ENCODE data around the gene NR3C2. TPM values are rescaled to one million over a fixed set of nuclear protein-coding genes. Genes with fewer than 3 reads are reported as not detected.
A peak's percentile ranks its signal among the peaks of the same experiment; 100 is the strongest.

NR3C2 gene
- total RNA-seq, 4 donors from 2014 or later = 33.0 to 128 (median 118) TPM

GRCh38 chr4:148057984-148058859, 384.0 kb downstream of the NR3C2 start:
- Histone ChIP-seq H3K4me1 (peaks cover 0 to 22% (median 1%) of the 10 kb centered on the region in 4 donors), H3K4me3 (no peak overlapping the region), H3K27me3 (no peaks in the 10 kb centered on the region), H3K9me3 (no peaks in the 10 kb centered on the region), H3K36me3 (no peaks in the 10 kb centered on the region), H3K27ac (no peak overlapping the region)
- no peak for TF ChIP-seq POLR2A (IDR thresholded peaks at IDR 0.05)
- TF ChIP-seq CTCF (IDR thresholded peaks at IDR 0.05) = no peak
- no peak for DNase-seq

GRCh38 chr4:148057516-148057915, 384.7 kb downstream of the NR3C2 start:
- H3K4me3 ChIP-seq = no peak overlapping the region
- no peaks in the 10 kb centered on the region for H3K27me3 ChIP-seq
- TF ChIP-seq POLR2A (IDR thresholded peaks at IDR 0.05) (no peak), CTCF (IDR thresholded peaks at IDR 0.05) (no peak)
- peaks cover 0 to 22% (median 1%) of the 10 kb centered on the region in 4 donors for H3K4me1 ChIP-seq
- no peaks in the 10 kb centered on the region for H3K9me3 ChIP-seq
- DNase-seq = no peak
- no peak overlapping the region for H3K27ac ChIP-seq
- H3K36me3 ChIP-seq = no peaks in the 10 kb centered on the region

- H3K9me3 ChIP-seq = no peaks in the 10 kb centered on the region
- no peak overlapping the region for H3K4me3 ChIP-seq
- peak in 2 of 3 donors; percentile 64 to 84 for DNase-seq
- H3K27ac ChIP-seq = no peak overlapping the region
- no peaks in the 10 kb centered on the region for H3K36me3 ChIP-seq
- H3K27me3 ChIP-seq = no peaks in the 10 kb centered on the region
- no peak for TF ChIP-seq POLR2A (IDR thresholded peaks at IDR 0.05)
- peak in 3 of 6 experiments; percentile 15 to 24 (median 21) for TF ChIP-seq CTCF (IDR thresholded peaks at IDR 0.05)
- H3K4me1 ChIP-seq = peaks cover 0 to 22% (median under 1%) of the 10 kb centered on the region in 4 donors
Observed at GRCh38 chr4:148056879-148057278, 385.3 kb downstream of the NR3C2 start.

- peaks cover 0 to 19% (median 0%) of the 10 kb centered on the region in 4 donors for H3K4me1 ChIP-seq
- no peak for DNase-seq
- H3K27ac ChIP-seq = no peak overlapping the region
- H3K9me3 ChIP-seq = no peaks in the 10 kb centered on the region
- no peak for TF ChIP-seq CTCF (IDR thresholded peaks at IDR 0.05)
- no peaks in the 10 kb centered on the region for H3K27me3 ChIP-seq
- H3K36me3 ChIP-seq = no peaks in the 10 kb centered on the region
- H3K4me3 ChIP-seq = no peak overlapping the region
Observed at GRCh38 chr4:148055844-148056243, 386.4 kb downstream of the NR3C2 start.

DNA sequence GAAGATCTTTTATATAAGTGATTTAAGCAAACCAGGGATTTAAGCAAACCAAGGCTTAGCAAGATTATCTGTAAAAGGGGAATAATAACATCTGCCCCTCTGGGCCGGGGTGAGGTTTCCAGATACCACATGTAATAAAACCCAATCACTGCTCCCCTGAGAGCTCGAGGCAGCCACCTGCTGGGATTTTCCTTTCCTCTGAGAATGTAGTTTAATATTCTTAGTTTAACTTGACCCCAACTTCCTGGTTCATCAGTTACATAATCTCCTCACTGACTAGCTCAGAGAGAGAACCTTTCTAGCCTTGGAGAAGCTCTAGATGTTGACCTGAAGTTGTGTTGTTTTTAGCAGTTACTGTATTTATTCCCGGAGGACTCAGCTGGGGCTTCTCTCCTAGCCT, 387.9 kb downstream of the NR3C2 start:
- Histone ChIP-seq H3K9me3 (no peaks in the 10 kb centered on the region), H3K4me3 (no peak overlapping the region), H3K4me1 (peaks cover 0 to 13% (median 0%) of the 10 kb centered on the region in 4 donors), H3K27ac (no peak overlapping the region), H3K27me3 (no peaks in the 10 kb centered on the region), H3K36me3 (no peaks in the 10 kb centered on the region)
- DNase-seq = no peak
- TF ChIP-seq POLR2A (IDR thresholded peaks at IDR 0.05) (no peak), CTCF (IDR thresholded peaks at IDR 0.05) (peak in 2 of 6 experiments; percentile 17 to 25)
